Activated CD8-positive, alpha-beta T cell treated with anti-CD3 and anti-CD28 coated beads for 36 hours (primary cell): ENCODE measurements around the gene PCLAF. TPM values are rescaled to one million over a fixed set of nuclear protein-coding genes. Genes with fewer than 3 reads are reported as not detected.

ENCODE experiments used
- ATAC-seq: fragments of 200-7000 bp; cut with Tn5 transposase; one replicate; pipeline ENCODE4 v1.10.0; 2021; ENCODE audit warnings: mild to moderate bottlenecking, moderate library complexity
- CTCF ChIA-PET: fragments of 350-600 bp; sonication (Branson Sonifier 250); formaldehyde crosslinking; loops from one replicate; lab custom pipeline; 2021; ENCODE audit warnings: antibody characterized with exemption; lab: Charles Lee
- POLR2A ChIA-PET: fragments of 350-600 bp; sonication (Branson Sonifier 250); formaldehyde crosslinking; loops from one replicate; lab custom pipeline; 2021; ENCODE audit warnings: antibody characterized with exemption; lab: Charles Lee
- DNase-seq: peaks from one replicate; pipeline ENCODE4 v3.0.0-alpha.2; 2020
- H3K27ac Mint-ChIP-seq: one replicate; pipeline ENCODE4 v1.8.0; 2021; ENCODE audit warnings: mild to moderate bottlenecking, mixed read lengths
- H3K27me3 Mint-ChIP-seq: one replicate; pipeline ENCODE4 v1.8.0; 2021; ENCODE audit warnings: mixed read lengths
- H3K36me3 Mint-ChIP-seq: one replicate; pipeline ENCODE4 v1.8.0; 2021; ENCODE audit warnings: low read depth, mixed read lengths
- H3K4me1 Mint-ChIP-seq: one replicate; pipeline ENCODE4 v1.8.0; 2021; ENCODE audit warnings: low read depth, mixed read lengths
- H3K4me3 Mint-ChIP-seq: one replicate; pipeline ENCODE4 v1.8.0; 2021; ENCODE audit warnings: mild to moderate bottlenecking, moderate library complexity, mixed read lengths
- H3K9me3 Mint-ChIP-seq: one replicate; pipeline ENCODE4 v1.8.0; 2021; ENCODE audit warnings: mixed read lengths
- CTCF ChIP-seq: fragments of 200-600 bp; IDR thresholded peaks from one replicate; pipeline ENCODE4 v1.8.0; 2022; ENCODE audit warnings: antibody characterized with exemption, mild to moderate bottlenecking
- intact Hi-C: fragments of 100-400 bp; cut with micrococcal nuclease; formaldehyde crosslinking; loops from one replicate; pipeline ENCODE4 v1.10.0; 2022
- total RNA-seq, 2 experiments: library from RNA; stranded (reverse); gene quantifications; one replicate each; pipeline ENCODE4 v1.2.3, GENCODE V29; 2021

Gene PCLAF
- total RNA-seq, 2 experiments from 2014 or later: 109 to 135 TPM

- Mint-ChIP-seq H3K27me3 (no peaks in the 10 kb centered on the region), H3K27ac (peak overlapping the region; percentile 91), H3K36me3 (no peaks in the 10 kb centered on the region), H3K4me3 (peak overlapping the region; percentile 85), H3K4me1 (peaks cover 15% of the 10 kb centered on the region), H3K9me3 (no peaks in the 10 kb centered on the region)
- intact Hi-C loops: loop anchor here (10.0 kb wide), 1 partner anchor 151 kb away; no protein-coding TSS in a partner anchor
- DNase-seq (peak; percentile 62), ATAC-seq (peak; percentile 41)
- POLR2A ChIA-PET: interaction anchor here (1.0 to 1.4 kb wide), 2 partner anchors 15 to 338 kb away, joined by 3 read pairs; no protein-coding TSS in a partner anchor
- no peak for TF ChIP-seq CTCF
- CTCF ChIA-PET: interaction anchor here (0.6 to 1.3 kb wide), 2 partner anchors 140 to 145 kb away, joined by 3 to 5 read pairs; no protein-coding TSS in a partner anchor
These were observed 25.8 kb downstream of the PCLAF start for GRCh38 chr15:64355348-64355943.

GRCh38 chr15:64354688-64355344 lies 26.4 kb downstream of the PCLAF start:
- no peaks in the 10 kb centered on the region for H3K36me3 Mint-ChIP-seq
- DNase-seq (no peak), ATAC-seq (no peak)
- peaks cover 15% of the 10 kb centered on the region for H3K4me1 Mint-ChIP-seq
- ChIA-PET POLR2A (interaction anchor here (1.0 kb wide), 1 partner anchor 338 kb away, joined by 3 read pairs; no protein-coding TSS in a partner anchor), CTCF (interaction anchor here (0.6 to 1.3 kb wide), 3 partner anchors 10 to 145 kb away, joined by 3 to 5 read pairs (median 3); no protein-coding TSS in a partner anchor)
- TF ChIP-seq CTCF: no peak
- no peaks in the 10 kb centered on the region for H3K27me3 Mint-ChIP-seq
- H3K27ac Mint-ChIP-seq: peak overlapping the region; percentile 91
- intact Hi-C loops: loop anchor here (10.0 kb wide), 1 partner anchor 150 kb away; no protein-coding TSS in a partner anchor
- H3K4me3 Mint-ChIP-seq: peak overlapping the region; percentile 85
- H3K9me3 Mint-ChIP-seq: no peaks in the 10 kb centered on the region

GRCh38 chr15:64351265-64351664 lies 30.0 kb downstream of the PCLAF start:
- no peaks in the 10 kb centered on the region for H3K9me3 Mint-ChIP-seq
- DNase-seq (no peak), ATAC-seq (no peak)
- intact Hi-C loops: loop anchor here (10.0 kb wide), 1 partner anchor 146 kb away; no protein-coding TSS in a partner anchor
- H3K4me1 Mint-ChIP-seq: peaks cover 21% of the 10 kb centered on the region
- no peak for TF ChIP-seq CTCF
- H3K4me3 Mint-ChIP-seq: no peak overlapping the region
- no peaks in the 10 kb centered on the region for H3K27me3 Mint-ChIP-seq
- ChIA-PET CTCF (interaction anchor here (1.2 kb wide), 1 partner anchor 29 kb away, joined by 3 read pairs; no protein-coding TSS in a partner anchor), POLR2A (interaction anchor here (0.7 to 1.4 kb wide), 2 partner anchors 26 to 28 kb away, joined by 3 read pairs; no protein-coding TSS in a partner anchor)
- peaks cover 8% of the 10 kb centered on the region for H3K36me3 Mint-ChIP-seq
- no peak overlapping the region for H3K27ac Mint-ChIP-seq

GRCh38 chr15:64349375-64349774 lies 31.9 kb downstream of the PCLAF start:
- H3K9me3 Mint-ChIP-seq: no peaks in the 10 kb centered on the region
- intact Hi-C loops: no loop called here
- ATAC-seq (no peak), DNase-seq (no peak)
- H3K27me3 Mint-ChIP-seq: no peaks in the 10 kb centered on the region
- TF ChIP-seq CTCF: no peak
- no peak overlapping the region for H3K27ac Mint-ChIP-seq
- H3K4me3 Mint-ChIP-seq: no peak overlapping the region
- H3K36me3 Mint-ChIP-seq: peaks cover 13% of the 10 kb centered on the region
- ChIA-PET CTCF (interaction anchor here (1.6 kb wide), 1 partner anchor 15 kb away, joined by 6 read pairs; no protein-coding TSS in a partner anchor), POLR2A (no interaction called here)
- peaks cover 21% of the 10 kb centered on the region for H3K4me1 Mint-ChIP-seq
